SU-DHL-6 (cell line): ENCODE data around the gene FUT6.

ENCODE experiments used
- H2AFZ ChIP-seq: fragments of 200-600 bp; sonication (generic); 2 replicates; pipeline ENCODE4 v1.6.1; 2014; ENCODE audit warnings: low read depth, mild to moderate bottlenecking, moderate library complexity, mixed read lengths, antibody characterized with exemption, low read length; ENCODE audit not compliant: severe bottlenecking
- H3F3A ChIP-seq: fragments of 200-600 bp; shearing (Covaris generic); 2 replicates; pipeline ENCODE4 v1.6.0; 2016; ENCODE audit warnings: antibody characterized with exemption, mild to moderate bottlenecking; ENCODE audit not compliant: insufficient read depth
- H3K27ac ChIP-seq: fragments of 200-600 bp; sonication (generic); 2 replicates; pipeline ENCODE4 v1.5.1; 2016; ENCODE audit warnings: low read depth, mild to moderate bottlenecking, low read length, moderate library complexity, mixed read lengths
- H3K27me3 ChIP-seq: fragments of 200-600 bp; sonication (generic), shearing (Covaris generic); 2 replicates; pipeline ENCODE4 v1.6.0; 2014; ENCODE audit warnings: mild to moderate bottlenecking, low read length
- H3K36me3 ChIP-seq: fragments of 200-600 bp; sonication (generic); 2 replicates; pipeline ENCODE4 v1.6.1; 2014; ENCODE audit warnings: mild to moderate bottlenecking, low read length, mixed read lengths
- H3K4me2 ChIP-seq: fragments of 300-600, 200-600 bp; shearing (Covaris generic), sonication (generic); 2 replicates; pipeline ENCODE4 v1.6.0; 2014; ENCODE audit warnings: low read length, low read depth, mild to moderate bottlenecking; ENCODE audit not compliant: poor library complexity, severe bottlenecking
- H3K4me3 ChIP-seq: fragments of 200-600 bp; sonication (generic); 2 replicates; pipeline ENCODE4 v1.5.1; 2014; ENCODE audit warnings: antibody characterized with exemption, low read length, mild to moderate bottlenecking, mixed read lengths; ENCODE audit not compliant: insufficient read depth, poor library complexity, severe bottlenecking
- H3K79me2 ChIP-seq: fragments of 200-600 bp; sonication (generic); 2 replicates; pipeline ENCODE4 v1.6.1; 2014; ENCODE audit warnings: mild to moderate bottlenecking, low read length, moderate library complexity; ENCODE audit not compliant: insufficient read depth
- H3K9ac ChIP-seq: fragments of 200-600 bp; sonication (generic); 2 replicates; pipeline ENCODE4 v1.7.0; 2014; ENCODE audit warnings: mild to moderate bottlenecking, low read length
- H3K9me2 ChIP-seq: fragments of 200-600 bp; sonication (generic); replicated peaks from 2 replicates; pipeline ENCODE4 v1.6.1; 2014; ENCODE audit warnings: low read length; ENCODE audit not compliant: insufficient read depth
- H3K9me3 ChIP-seq: fragments of 200-600 bp; sonication (generic); 2 replicates; pipeline ENCODE4 v1.6.1; 2014; ENCODE audit warnings: low read length, mixed read lengths; ENCODE audit not compliant: insufficient read depth
- H4K20me1 ChIP-seq: fragments of 200-600 bp; sonication (generic); 2 replicates; pipeline ENCODE4 v1.6.1; 2014; ENCODE audit warnings: low read depth, mild to moderate bottlenecking, antibody characterized with exemption, low read length, moderate library complexity, mixed read lengths
- CTCF ChIP-seq: fragments of 200-600 bp; sonication (generic); IDR thresholded peaks from one replicate; pipeline ENCODE4 v1.5.1; 2017; ENCODE audit warnings: antibody characterized with exemption, mild to moderate bottlenecking, low read length, moderate library complexity; ENCODE audit not compliant: insufficient read depth, poor library complexity, severe bottlenecking
- EZH2phosphoT487 ChIP-seq: fragments of 200-600 bp; sonication (generic), shearing (Covaris generic); conservative IDR thresholded peaks from 2 replicates; pipeline ENCODE4 v1.6.1; 2018; ENCODE audit warnings: mild to moderate bottlenecking, antibody characterized with exemption, low read length, moderate library complexity, mixed read lengths

The FUT6 gene

GRCh38 chr19:5785423-5785822 lies 54.1 kb downstream of the FUT6 start:
- TF ChIP-seq CTCF (no peak), EZH2phosphoT487 (no peak)
- Histone ChIP-seq H3K4me3 (no peak overlapping the region), H3K36me3 (no peaks in the 10 kb centered on the region), H2AFZ (no peak overlapping the region), H3K4me2 (no peak overlapping the region), H3K9me2 (no peaks in the 10 kb centered on the region), H4K20me1 (no peaks in the 10 kb centered on the region), H3F3A (no peaks in the 10 kb centered on the region), H3K27ac (no peak overlapping the region), H3K79me2 (peaks cover 3% of the 10 kb centered on the region; the same call in 1 of the 2 replicates), H3K27me3 (no peaks in the 10 kb centered on the region), H3K9me3 (no peaks in the 10 kb centered on the region), H3K9ac (no peak overlapping the region)

- no peak within 1 kb of the TSS for H2AFZ ChIP-seq
- H3K9me3 ChIP-seq: no peaks in the 10 kb centered on the region
- no peak within 1 kb of the TSS for H3K27ac ChIP-seq
- no peaks in the 10 kb centered on the region for H3K9me2 ChIP-seq
- no peaks in the 10 kb centered on the region for H3K36me3 ChIP-seq
- peaks cover 3% of the 10 kb centered on the region; the same call in 1 of the 2 replicates for H3K79me2 ChIP-seq
- no peak within 1 kb of the TSS for H3K9ac ChIP-seq
- H3K27me3 ChIP-seq: no peaks in the 10 kb centered on the region
- no peak for TF ChIP-seq EZH2phosphoT487
- no peak within 1 kb of the TSS for H3K4me3 ChIP-seq
- no peaks in the 10 kb centered on the region for H3F3A ChIP-seq
- no peak within 1 kb of the TSS for H3K4me2 ChIP-seq
- H4K20me1 ChIP-seq: no peaks in the 10 kb centered on the region
Observed at GRCh38 chr19:5784581-5785147, 54.8 kb downstream of the FUT6 start, which contains the start of gene PRR22. PRR22 (minus strand) TSS chr19:5784746; CDS start chr19:5784660, 86 bp downstream.

- no peaks in the 10 kb centered on the region for H3K9me2 ChIP-seq
- no peaks in the 10 kb centered on the region for H4K20me1 ChIP-seq
- H3K9ac ChIP-seq: no peak overlapping the region
- no peaks in the 10 kb centered on the region for H3F3A ChIP-seq
- H3K79me2 ChIP-seq: no peaks in the 10 kb centered on the region
- H3K36me3 ChIP-seq: no peaks in the 10 kb centered on the region
- no peak for TF ChIP-seq EZH2phosphoT487
- TF ChIP-seq CTCF: no peak
- H3K4me2 ChIP-seq: no peak overlapping the region
- no peaks in the 10 kb centered on the region for H3K9me3 ChIP-seq
- no peak overlapping the region for H3K27ac ChIP-seq
- H3K27me3 ChIP-seq: no peaks in the 10 kb centered on the region
- no peak overlapping the region for H3K4me3 ChIP-seq
- H2AFZ ChIP-seq: no peak overlapping the region
Observed at GRCh38 chr19:5782945-5783919, 56.3 kb downstream of the FUT6 start.
